ENCODE data around the gene SUGCT.

DNA sequence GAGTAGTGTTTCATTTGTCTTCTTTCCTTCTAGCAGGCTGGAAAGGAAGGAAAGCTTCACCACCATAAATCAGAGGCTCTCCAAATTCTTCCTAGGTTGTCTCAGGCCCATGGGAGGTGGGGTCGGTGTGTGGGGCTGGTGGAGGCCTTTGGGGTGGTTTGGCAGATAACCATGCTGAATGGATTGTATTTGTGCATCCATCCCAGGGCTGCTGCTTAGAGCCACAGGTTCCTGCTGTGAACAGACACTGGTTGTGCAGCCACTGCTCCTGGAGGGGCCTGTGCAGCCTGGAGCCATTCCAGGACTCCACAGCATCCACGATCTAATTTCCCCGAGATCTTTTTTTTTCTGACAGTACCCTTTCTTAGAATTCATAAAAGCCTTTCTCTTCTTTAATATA, 741.8 kb downstream of the SUGCT start:
- TF ChIP-seq, protein P1, sequence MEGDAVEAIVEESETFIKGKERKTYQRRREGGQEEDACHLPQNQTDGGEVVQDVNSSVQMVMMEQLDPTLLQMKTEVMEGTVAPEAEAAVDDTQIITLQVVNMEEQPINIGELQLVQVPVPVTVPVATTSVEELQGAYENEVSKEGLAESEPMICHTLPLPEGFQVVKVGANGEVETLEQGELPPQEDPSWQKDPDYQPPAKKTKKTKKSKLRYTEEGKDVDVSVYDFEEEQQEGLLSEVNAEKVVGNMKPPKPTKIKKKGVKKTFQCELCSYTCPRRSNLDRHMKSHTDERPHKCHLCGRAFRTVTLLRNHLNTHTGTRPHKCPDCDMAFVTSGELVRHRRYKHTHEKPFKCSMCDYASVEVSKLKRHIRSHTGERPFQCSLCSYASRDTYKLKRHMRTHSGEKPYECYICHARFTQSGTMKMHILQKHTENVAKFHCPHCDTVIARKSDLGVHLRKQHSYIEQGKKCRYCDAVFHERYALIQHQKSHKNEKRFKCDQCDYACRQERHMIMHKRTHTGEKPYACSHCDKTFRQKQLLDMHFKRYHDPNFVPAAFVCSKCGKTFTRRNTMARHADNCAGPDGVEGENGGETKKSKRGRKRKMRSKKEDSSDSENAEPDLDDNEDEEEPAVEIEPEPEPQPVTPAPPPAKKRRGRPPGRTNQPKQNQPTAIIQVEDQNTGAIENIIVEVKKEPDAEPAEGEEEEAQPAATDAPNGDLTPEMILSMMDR (IDR thresholded peaks at IDR 0.05; ENCODE audit: low read length): no peak
- no peak for TF ChIP-seq EZH2phosphoT487 (IDR thresholded peaks at IDR 0.05; ENCODE audit: low read length)
